Effector memory CD8-positive, alpha-beta T cell (primary cell): ENCODE data around the gene AUTS2.
"Not testable (repeated sequence)": the region's sequence is repeated elsewhere in the genome, so short reads cannot be mapped to it uniquely, and the experiment has no call there.

ENCODE experiments used
- ATAC-seq: fragments of 150-1000 bp; cut with Tn5 transposase; replicated peaks from 2 replicates; pipeline ENCODE4 v1.10.0; 2021; ENCODE audit warnings: mild to moderate bottlenecking, moderate library complexity
- DNase-seq, 3 experiments: peaks; one replicate each; pipeline ENCODE4 v3.0.0; 2021
- H3K27ac Mint-ChIP-seq, 2 donors: one replicate each; pipeline ENCODE4 v1.8.0; 2022; ENCODE audit warnings: mild to moderate bottlenecking in 2 of 2, mixed read lengths in 2 of 2, moderate library complexity in 2 of 2
- H3K27me3 Mint-ChIP-seq, 2 donors: one replicate each; pipeline ENCODE4 v1.8.0; 2022; ENCODE audit warnings: mixed read lengths in 2 of 2
- H3K36me3 Mint-ChIP-seq: one replicate; pipeline ENCODE4 v1.8.0; 2022; ENCODE audit warnings: mild to moderate bottlenecking, moderate library complexity, mixed read lengths; ENCODE audit not compliant: insufficient read depth
- H3K4me1 Mint-ChIP-seq, 2 donors: one replicate each; pipeline ENCODE4 v1.8.0; 2022; ENCODE audit warnings: low read depth in 2 of 2, mixed read lengths in 2 of 2
- H3K4me3 Mint-ChIP-seq, 2 donors: one replicate each; pipeline ENCODE4 v1.8.0; 2022; ENCODE audit warnings: mild to moderate bottlenecking in 2 of 2, mixed read lengths in 2 of 2, moderate library complexity in 2 of 2
- H3K9me3 Mint-ChIP-seq, 2 donors: one replicate each; pipeline ENCODE4 v1.8.0; 2022; ENCODE audit warnings: mixed read lengths in 2 of 2

The AUTS2 gene

DNA sequence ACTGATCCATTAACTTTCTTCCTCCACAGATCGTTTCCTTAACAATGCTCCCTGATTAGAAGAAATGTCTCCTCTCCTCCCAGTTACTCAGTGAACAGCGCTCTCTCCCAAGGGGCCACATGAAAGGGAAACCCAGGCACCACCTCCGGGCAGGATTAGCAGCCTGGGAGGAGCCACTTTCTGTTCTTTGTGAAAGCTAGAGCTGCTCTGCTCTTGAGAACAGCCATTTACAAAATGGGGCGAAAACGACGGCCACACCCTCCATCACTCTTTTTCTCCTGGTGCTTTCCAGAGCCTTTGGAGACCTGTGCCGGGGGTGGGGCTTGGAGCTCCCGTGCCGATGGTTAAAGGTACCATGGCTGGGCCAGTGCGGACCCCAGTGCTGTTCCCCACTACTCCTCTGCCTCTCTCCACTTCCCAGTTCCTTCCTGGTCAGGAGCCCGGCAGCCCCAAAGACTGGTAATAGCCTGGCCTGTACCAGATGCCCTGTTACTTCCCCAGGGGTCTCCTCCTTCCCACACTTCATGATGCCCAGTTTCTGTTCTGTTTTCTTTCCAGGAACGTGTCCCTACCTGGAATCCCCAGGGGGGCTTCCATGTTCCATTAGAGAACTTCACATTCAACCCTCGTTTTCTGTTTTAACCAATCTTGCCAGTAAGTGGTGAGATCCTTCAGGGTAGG lies 1130.7 kb downstream of the AUTS2 start:
- peak overlapping the region in 1 of 2 donors; percentile 7 for H3K4me3 Mint-ChIP-seq
- H3K9me3 Mint-ChIP-seq: no peaks in the 10 kb centered on the region
- ATAC-seq (no peak), DNase-seq (no peak)
- peaks cover 48 to 63% of the 10 kb centered on the region in 2 donors for H3K4me1 Mint-ChIP-seq
- no peaks in the 10 kb centered on the region for H3K27me3 Mint-ChIP-seq
- peak overlapping the region; percentile 57 to 78 for H3K27ac Mint-ChIP-seq
- peaks cover 12% of the 10 kb centered on the region for H3K36me3 Mint-ChIP-seq

DNA sequence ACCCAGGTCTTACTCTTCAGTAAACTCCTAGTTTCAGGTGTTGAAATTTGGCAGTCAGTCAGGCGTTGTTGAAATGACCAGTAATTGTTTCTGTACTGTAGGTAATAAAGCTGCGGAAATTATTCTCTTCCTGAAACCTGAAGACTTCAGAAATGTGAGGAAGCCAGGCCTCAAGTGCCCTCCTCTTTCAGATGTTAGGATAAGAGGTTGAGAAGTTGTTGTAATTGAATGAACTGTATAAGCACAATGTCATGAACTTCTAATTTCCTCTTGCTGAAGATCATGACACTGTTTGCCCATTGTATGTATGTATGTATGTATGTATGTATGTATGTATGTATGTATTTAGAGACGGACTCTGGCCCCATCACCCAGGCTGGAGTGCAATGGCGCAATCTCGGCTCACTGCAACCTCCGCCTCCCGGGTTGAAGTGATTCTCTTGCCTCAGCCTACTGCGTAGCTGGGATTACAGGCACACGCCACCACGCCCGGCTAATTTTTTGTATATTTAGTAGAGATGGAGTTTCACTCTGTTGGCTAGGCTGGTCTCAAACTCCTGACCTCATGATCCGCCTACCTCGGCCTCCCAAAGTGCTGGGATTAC lies 1131.4 kb downstream of the AUTS2 start:
- H3K27ac Mint-ChIP-seq: peak overlapping the region; percentile 57 to 78
- H3K4me1 Mint-ChIP-seq: peaks cover 50 to 66% of the 10 kb centered on the region in 2 donors

DNA sequence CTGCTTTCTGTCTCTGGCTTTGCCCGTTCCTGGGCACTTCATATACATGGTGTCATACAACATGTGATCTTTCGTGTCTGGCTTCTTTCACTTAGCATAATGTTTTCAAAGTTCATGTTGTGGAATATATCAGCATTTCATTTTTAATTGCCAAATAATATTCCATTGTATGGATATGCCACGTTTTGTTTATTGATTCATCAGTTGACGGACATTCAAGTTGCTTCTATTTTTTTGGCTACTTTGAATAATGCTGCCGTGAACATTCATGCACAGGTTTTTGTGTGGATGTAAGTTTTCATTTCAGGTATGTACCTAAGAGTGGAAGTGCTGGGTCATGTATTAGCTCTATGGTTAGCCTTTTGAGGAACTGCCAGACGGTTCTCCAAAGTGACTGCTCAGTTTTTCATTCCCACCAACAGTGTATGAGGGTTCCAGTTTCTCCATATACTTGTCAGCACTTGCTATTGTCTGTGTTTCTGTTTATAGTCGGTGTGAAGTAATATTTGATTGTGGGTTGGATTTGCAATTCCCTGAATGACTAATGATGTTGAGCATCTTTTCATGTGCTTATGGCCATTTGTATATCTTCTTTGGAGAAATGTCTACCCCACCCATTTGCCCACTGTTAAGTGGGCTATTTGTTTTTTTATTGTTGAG lies 1132.3 kb downstream of the AUTS2 start:
- Mint-ChIP-seq H3K4me3 (peak overlapping the region in 1 of 2 donors; percentile 12), H3K27ac (peak overlapping the region in 1 of 2 donors; percentile 78), H3K9me3 (no peaks in the 10 kb centered on the region), H3K27me3 (no peaks in the 10 kb centered on the region), H3K36me3 (peaks cover 11% of the 10 kb centered on the region), H3K4me1 (peaks cover 54 to 68% of the 10 kb centered on the region in 2 donors)
- DNase-seq (no peak), ATAC-seq (no peak)

More for the DNA sequence above, 1131.4 kb downstream of the AUTS2 start:
- H3K9me3 Mint-ChIP-seq, H3K27me3 Mint-ChIP-seq, ATAC-seq, DNase-seq, H3K36me3 Mint-ChIP-seq: not testable (repeated sequence)
- peak overlapping the region in 1 of 2 donors; percentile 12 for H3K4me3 Mint-ChIP-seq

DNA sequence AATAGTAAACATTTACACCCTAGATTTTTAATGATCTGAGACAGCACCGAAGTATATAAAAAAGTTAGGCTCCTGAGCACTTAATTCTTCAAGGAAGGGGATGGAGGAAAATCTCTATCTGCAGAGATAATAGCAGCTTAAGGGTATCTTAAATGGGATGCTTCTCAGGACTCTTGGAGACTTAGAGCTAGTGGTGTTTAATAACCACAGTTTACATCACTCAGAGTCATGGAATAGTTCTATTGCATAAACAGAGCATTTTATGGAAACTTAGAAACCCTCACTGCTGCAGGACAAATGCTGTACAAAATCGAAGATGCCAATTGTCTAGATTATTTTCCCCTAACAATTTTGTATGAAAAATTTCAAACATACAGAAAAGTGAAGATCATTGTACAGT lies 1134.8 kb downstream of the AUTS2 start:
- Mint-ChIP-seq H3K27ac (peak overlapping the region in 1 of 2 donors; percentile 23), H3K4me3 (no peak overlapping the region), H3K36me3 (peaks cover 14% of the 10 kb centered on the region), H3K9me3 (no peaks in the 10 kb centered on the region), H3K4me1 (peaks cover 66 to 72% of the 10 kb centered on the region in 2 donors), H3K27me3 (no peaks in the 10 kb centered on the region)
- DNase-seq (no peak), ATAC-seq (no peak)

DNA sequence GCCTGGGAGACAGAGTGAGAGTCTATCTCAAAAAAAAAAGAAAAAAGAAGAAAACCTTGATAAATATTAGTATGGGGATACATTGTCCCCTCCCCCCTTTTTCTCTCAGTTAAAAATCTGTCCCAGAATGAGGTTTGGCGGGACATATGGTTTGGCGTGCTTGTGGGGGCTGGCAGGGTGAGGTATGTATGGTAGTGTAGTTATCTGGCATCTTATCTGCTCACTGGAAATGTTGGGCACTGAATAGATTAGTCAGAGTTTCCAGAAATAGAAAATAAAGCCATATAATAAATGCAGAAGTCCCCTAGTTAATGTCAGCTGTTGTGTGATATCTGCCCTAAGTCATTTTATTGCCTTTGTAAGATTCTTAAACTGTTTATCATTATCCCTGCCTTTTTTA lies 1136.1 kb downstream of the AUTS2 start:
- Mint-ChIP-seq H3K9me3 (no peaks in the 10 kb centered on the region), H3K4me3 (peak overlapping the region; percentile 20 to 52), H3K4me1 (peaks cover 68 to 73% of the 10 kb centered on the region in 2 donors), H3K36me3 (peaks cover 15% of the 10 kb centered on the region), H3K27ac (peak overlapping the region in 1 of 2 donors; percentile 56), H3K27me3 (no peaks in the 10 kb centered on the region)
- no peak for DNase-seq
- no peak for ATAC-seq

DNA sequence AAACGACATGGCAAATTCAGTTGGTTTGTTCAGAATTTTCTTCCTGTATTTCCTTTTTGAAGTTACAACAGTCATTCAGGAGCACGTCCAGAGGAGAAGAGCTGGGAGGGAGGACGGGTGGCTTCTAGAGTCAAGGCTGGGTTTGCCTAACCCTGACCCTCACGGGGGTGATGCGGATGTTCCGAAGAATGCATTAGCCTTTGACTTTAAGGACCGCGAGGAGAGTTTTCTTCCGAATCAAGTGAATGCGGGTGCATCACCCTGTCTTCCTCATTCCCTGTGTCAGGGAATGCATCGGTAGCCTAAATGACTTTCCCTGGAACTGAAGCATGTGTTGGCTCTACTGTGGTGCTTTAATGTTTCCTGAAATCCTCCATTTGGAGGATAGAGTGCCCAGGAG lies 1137.0 kb downstream of the AUTS2 start:
- Mint-ChIP-seq H3K27ac (peak overlapping the region; percentile 56 to 73), H3K4me1 (peaks cover 70 to 75% of the 10 kb centered on the region in 2 donors), H3K9me3 (no peaks in the 10 kb centered on the region), H3K27me3 (no peaks in the 10 kb centered on the region), H3K4me3 (peak overlapping the region; percentile 9 to 52), H3K36me3 (peaks cover 17% of the 10 kb centered on the region)
- ATAC-seq (no peak), DNase-seq (no peak)

DNA sequence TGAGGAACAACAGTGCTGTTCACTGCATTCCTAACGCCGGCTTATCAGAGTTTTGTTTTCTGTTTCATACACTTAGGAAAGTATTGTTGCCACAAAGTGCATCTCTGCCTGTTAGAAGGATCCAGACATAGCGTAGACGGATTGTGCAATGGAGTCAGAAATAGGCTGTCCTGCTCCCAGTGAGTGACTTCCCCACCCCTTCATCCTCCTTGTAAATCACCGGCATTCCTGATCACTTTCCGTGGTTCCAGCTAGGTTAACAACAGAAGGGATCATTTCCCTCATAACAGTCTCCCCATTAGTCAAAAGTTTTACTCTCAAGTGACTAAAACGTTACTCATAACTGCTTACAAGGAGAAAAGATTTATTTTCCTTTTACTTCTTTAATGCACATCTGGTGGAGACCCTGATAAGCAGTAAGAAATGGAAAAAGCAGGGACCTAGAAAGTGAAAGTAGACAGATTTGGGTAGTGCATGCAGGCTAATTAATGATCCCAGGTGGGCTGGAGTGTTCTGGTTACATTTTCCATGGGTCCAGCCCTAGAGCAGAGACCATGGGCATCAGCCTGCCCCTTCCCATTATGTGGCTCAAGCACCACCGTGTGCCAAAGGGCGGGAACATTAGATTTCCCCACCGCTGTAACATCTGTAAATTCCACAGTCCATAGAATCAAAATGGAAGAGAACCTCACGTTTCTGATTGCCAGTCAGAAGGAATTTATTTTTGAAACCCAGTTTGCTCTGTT lies 1138.6 kb downstream of the AUTS2 start:
- ATAC-seq (no peak), DNase-seq (no peak)
- peaks cover 69 to 73% of the 10 kb centered on the region in 2 donors for H3K4me1 Mint-ChIP-seq
- H3K36me3 Mint-ChIP-seq: peaks cover 21% of the 10 kb centered on the region
- H3K4me3 Mint-ChIP-seq: peak overlapping the region; percentile 60 to 72
- H3K9me3 Mint-ChIP-seq: no peaks in the 10 kb centered on the region
- peak overlapping the region; percentile 56 to 64 for H3K27ac Mint-ChIP-seq
- no peaks in the 10 kb centered on the region for H3K27me3 Mint-ChIP-seq

DNA sequence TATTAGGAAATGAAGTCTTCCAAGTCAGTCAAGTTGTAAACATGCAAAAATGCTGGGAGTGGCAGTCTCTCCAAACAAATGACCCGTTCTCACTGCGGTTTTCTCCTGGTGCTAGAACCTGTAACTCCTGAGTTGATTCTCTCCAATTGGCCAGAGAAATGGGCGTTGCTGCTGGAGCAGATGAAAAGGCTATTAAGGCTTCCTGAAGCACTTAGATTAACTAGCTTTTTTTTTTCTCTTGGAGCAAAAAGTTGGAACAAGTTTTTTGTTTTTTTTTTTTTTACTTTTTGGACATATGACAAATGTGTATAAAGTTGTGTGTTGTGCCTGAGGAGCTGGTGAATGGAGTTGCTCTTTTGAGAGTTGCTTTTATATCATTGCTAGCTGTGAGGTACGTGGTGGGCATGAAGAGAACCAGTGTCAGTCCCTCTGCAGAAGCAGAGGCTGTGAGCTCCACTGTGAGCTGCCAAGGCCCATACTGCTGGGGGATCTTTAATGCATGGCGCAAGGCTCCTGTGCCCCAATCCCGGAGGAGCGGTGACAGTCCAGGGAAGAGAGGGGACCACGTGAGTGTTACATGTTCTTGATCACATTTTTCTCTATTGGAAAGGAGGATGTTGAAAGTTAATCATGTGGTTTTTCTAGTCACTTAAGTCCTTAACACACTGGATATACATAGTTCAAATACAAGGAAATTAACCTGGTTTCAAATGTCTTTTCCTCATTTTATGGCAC lies 1140.0 kb downstream of the AUTS2 start:
- Mint-ChIP-seq H3K4me3 (peak overlapping the region in 1 of 2 donors; percentile 62), H3K9me3 (no peaks in the 10 kb centered on the region), H3K27me3 (no peaks in the 10 kb centered on the region), H3K36me3 (peaks cover 25% of the 10 kb centered on the region), H3K4me1 (peaks cover 70 to 71% of the 10 kb centered on the region in 2 donors), H3K27ac (peak overlapping the region; percentile 56 to 64)
- DNase-seq (no peak), ATAC-seq (no peak)

DNA sequence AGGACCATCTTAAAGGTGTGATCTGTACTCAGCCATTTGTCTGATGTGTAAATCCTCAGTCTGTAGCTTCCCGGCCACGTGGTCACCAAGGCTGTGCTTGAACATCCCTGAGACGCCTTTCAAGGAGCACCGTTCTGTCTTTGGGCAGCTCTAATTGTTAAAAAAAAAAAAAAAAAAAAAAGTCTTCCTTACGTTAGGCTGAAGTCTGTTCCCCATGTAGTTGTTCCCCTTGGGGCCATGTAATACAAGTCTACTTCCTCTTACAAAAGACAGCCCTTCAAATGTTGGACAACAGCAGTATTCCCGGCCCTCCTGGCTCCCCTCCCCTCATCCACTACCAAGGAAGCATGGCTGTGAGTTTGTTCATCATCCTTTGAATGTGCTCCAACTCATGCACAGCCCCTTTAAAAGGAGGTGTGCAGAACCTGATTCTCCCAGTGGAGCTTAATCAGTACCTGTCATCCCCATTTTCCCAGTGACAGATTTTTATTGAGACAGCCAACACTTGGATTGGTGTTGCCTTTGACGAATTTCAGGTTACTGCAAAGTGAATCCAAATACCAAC lies 1141.5 kb downstream of the AUTS2 start:
- H3K27ac Mint-ChIP-seq: peak overlapping the region; percentile 49 to 56
- H3K4me1 Mint-ChIP-seq: peaks cover 70 to 78% of the 10 kb centered on the region in 2 donors
- no peak for DNase-seq
- peaks cover 32% of the 10 kb centered on the region for H3K36me3 Mint-ChIP-seq
- peak overlapping the region; percentile 26 to 46 for H3K4me3 Mint-ChIP-seq
- H3K9me3 Mint-ChIP-seq: no peaks in the 10 kb centered on the region
- ATAC-seq: no peak
- H3K27me3 Mint-ChIP-seq: no peaks in the 10 kb centered on the region

DNA sequence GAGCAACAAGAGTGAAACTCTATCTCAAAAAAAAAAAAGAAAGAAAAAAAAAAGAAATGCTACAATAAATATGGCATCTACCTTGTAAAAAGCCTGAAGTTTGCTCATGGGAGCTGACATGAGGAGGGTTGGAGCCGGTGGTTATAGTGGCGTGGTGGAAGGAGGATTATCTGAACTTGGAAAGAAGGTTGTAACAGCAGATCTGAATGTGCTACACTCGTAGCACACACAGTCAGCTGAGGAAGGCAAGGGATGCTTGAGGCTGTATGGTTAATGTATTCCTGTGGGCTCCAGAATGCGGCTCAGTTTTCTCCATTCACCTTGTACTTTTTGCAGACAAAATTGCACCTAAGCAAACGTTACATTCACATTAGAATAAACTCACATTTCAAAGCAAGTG lies 1143.4 kb downstream of the AUTS2 start:
- peak overlapping the region; percentile 56 to 62 for H3K27ac Mint-ChIP-seq
- H3K36me3 Mint-ChIP-seq: peaks cover 30% of the 10 kb centered on the region
- no peaks in the 10 kb centered on the region for H3K27me3 Mint-ChIP-seq
- no peak for DNase-seq
- no peaks in the 10 kb centered on the region for H3K9me3 Mint-ChIP-seq
- peaks cover 61 to 71% of the 10 kb centered on the region in 2 donors for H3K4me1 Mint-ChIP-seq
- no peak for ATAC-seq
- peak overlapping the region in 1 of 2 donors; percentile 46 for H3K4me3 Mint-ChIP-seq

DNA sequence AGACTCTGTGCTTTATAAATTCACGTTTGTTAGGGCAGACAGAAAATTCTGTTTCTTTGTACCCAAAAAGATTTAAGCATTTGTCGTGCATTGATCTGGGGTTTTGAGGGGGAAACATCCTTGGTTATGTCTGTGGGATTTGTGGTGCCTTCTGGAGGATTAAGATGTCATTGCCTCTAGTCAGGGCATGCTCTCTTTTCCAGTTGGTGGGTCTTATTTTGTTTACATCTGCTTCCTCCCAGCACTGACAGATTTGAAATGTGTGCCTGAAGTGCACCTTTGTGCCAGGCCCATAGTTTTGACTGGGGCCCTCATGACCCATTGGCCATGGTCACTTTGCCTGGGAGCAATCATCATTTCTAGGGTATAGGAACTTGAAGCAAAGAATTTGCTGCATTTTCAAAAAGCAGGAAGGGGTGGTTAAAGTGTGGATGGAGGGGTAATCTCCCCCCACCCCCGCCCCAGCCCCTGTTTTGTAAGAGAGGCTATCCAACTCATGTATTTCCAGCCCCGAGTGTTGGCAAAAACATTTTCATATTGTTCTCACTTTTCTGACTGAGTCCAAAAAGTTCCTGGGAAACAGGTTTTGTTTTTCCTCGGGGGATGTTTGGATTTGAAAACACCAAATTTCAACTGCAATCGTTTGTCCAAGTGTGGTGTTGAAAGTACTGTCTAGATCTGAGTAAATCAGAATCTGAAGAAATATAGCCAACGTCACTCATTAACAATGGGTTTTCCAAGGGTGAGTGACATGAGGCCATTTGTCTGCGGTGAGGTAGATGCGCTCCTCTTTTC lies 1145.5 kb downstream of the AUTS2 start:
- peaks cover 30% of the 10 kb centered on the region for H3K36me3 Mint-ChIP-seq
- peak overlapping the region in 1 of 2 donors; percentile 34 for H3K4me3 Mint-ChIP-seq
- DNase-seq (no peak), ATAC-seq (peak; percentile 63)
- H3K4me1 Mint-ChIP-seq: peaks cover 50 to 61% of the 10 kb centered on the region in 2 donors
- H3K27me3 Mint-ChIP-seq: no peaks in the 10 kb centered on the region
- no peaks in the 10 kb centered on the region for H3K9me3 Mint-ChIP-seq
- peak overlapping the region; percentile 38 to 56 for H3K27ac Mint-ChIP-seq

DNA sequence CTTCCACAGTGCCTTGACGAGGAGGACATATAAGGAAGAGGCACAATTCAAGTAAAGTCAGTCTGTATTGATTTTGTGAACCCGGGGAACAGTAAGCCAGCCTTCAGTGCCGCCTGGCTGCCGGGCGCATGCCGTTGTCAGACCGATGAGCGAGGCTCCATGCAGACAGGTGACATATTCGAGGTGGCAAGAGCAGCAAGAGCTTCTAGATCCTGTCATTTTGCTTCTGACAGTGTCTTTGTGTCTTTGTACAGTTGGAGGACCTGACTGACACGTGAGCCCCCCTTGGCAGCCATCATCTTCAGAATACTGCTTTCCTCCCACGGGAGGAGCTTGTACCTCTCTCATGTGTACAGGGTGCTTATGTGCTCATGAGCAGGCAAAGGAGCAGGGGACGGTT lies 1146.2 kb downstream of the AUTS2 start:
- Mint-ChIP-seq H3K27ac (peak overlapping the region; percentile 38 to 56), H3K9me3 (no peaks in the 10 kb centered on the region), H3K36me3 (peaks cover 27% of the 10 kb centered on the region), H3K4me3 (peak overlapping the region in 1 of 2 donors; percentile 34), H3K27me3 (no peaks in the 10 kb centered on the region), H3K4me1 (peaks cover 54 to 62% of the 10 kb centered on the region in 2 donors)
- DNase-seq (no peak), ATAC-seq (peak; percentile 34)
